ENCODE results near the gene CDKN1C. TPM values are rescaled to one million over a fixed set of nuclear protein-coding genes. Genes with fewer than 3 reads are reported as not detected.

Gene CDKN1C
- total and polyA plus RNA-seq, 2 donors: 13.1 to 23.8 TPM

GRCh38 chr11:2903672-2904011 is 18.1 kb upstream of the CDKN1C start:
- no peak overlapping the region for H3K4me3 ChIP-seq (ENCODE audit: low read length in 2 of 2)
- H3K36me3 ChIP-seq (ENCODE audit: control insufficient read depth in 2 of 2, insufficient read depth in 2 of 2, low read length in 1 of 2): no peaks in the 10 kb centered on the region
- peaks cover 6 to 21% of the 10 kb centered on the region in 2 donors for H3K4me1 ChIP-seq (ENCODE audit: control insufficient read depth in 2 of 2, insufficient read depth in 2 of 2, low read length in 2 of 2)
- DNase-seq (ENCODE audit: low read depth in 6 of 9, low spot score in 9 of 9): no peak
- no peak overlapping the region for H3K27ac ChIP-seq (ENCODE audit: low read depth in 1 of 2, low read length in 1 of 2)
- H3K27me3 ChIP-seq (ENCODE audit: control insufficient read depth in 2 of 2, insufficient read depth in 1 of 2, low read length in 1 of 2): peaks cover 0 to 23% of the 10 kb centered on the region in 2 donors
- 96% methylated on average over 7 of the region's 7 CpGs for WGBS
- H3K9me3 ChIP-seq (ENCODE audit: control insufficient read depth in 2 of 2, insufficient read depth in 1 of 2, low read length in 1 of 2): peaks cover 0 to 11% of the 10 kb centered on the region in 2 donors

GRCh38 chr11:2902784-2903671 is 17.5 kb upstream of the CDKN1C start:
- Histone ChIP-seq H3K27ac (ENCODE audit: low read depth in 1 of 2, low read length in 1 of 2) (no peak overlapping the region), H3K27me3 (ENCODE audit: control insufficient read depth in 2 of 2, insufficient read depth in 1 of 2, low read length in 1 of 2) (peaks cover 0 to 19% of the 10 kb centered on the region in 2 donors), H3K36me3 (ENCODE audit: control insufficient read depth in 2 of 2, insufficient read depth in 2 of 2, low read length in 1 of 2) (no peaks in the 10 kb centered on the region), H3K9me3 (ENCODE audit: control insufficient read depth in 2 of 2, insufficient read depth in 1 of 2, low read length in 1 of 2) (peaks cover 0 to 11% of the 10 kb centered on the region in 2 donors), H3K4me3 (ENCODE audit: low read length in 2 of 2) (peak overlapping the region; percentile 56 to 65), H3K4me1 (ENCODE audit: control insufficient read depth in 2 of 2, insufficient read depth in 2 of 2, low read length in 2 of 2) (peaks cover 6 to 27% of the 10 kb centered on the region in 2 donors)
- WGBS: 88% methylated on average over 23 of the region's 23 CpGs
- no peak for DNase-seq (ENCODE audit: low read depth in 6 of 9, low spot score in 9 of 9)

GRCh38 chr11:2901854-2902783 is 16.5 kb upstream of the CDKN1C start:
- H3K9me3 ChIP-seq (ENCODE audit: control insufficient read depth in 2 of 2, insufficient read depth in 1 of 2, low read length in 1 of 2): peaks cover 0 to 6% of the 10 kb centered on the region in 2 donors
- peaks cover 6 to 27% of the 10 kb centered on the region in 2 donors for H3K4me1 ChIP-seq (ENCODE audit: control insufficient read depth in 2 of 2, insufficient read depth in 2 of 2, low read length in 2 of 2)
- peak overlapping the region; percentile 56 to 65 for H3K4me3 ChIP-seq (ENCODE audit: low read length in 2 of 2)
- H3K36me3 ChIP-seq (ENCODE audit: control insufficient read depth in 2 of 2, insufficient read depth in 2 of 2, low read length in 1 of 2): no peaks in the 10 kb centered on the region
- H3K27ac ChIP-seq (ENCODE audit: low read depth in 1 of 2, low read length in 1 of 2): peak overlapping the region; percentile 43 to 68
- peak; percentile 68 to 95 (median 86) for DNase-seq (ENCODE audit: low read depth in 6 of 9, low spot score in 9 of 9)
- WGBS: 5% methylated on average over 58 of the region's 58 CpGs
- peaks cover 0 to 9% of the 10 kb centered on the region in 2 donors for H3K27me3 ChIP-seq (ENCODE audit: control insufficient read depth in 2 of 2, insufficient read depth in 1 of 2, low read length in 1 of 2)

- H3K4me3 ChIP-seq (ENCODE audit: low read length in 2 of 2): peak overlapping the region in 1 of 2 donors; percentile 56
- peaks cover 0 to 4% of the 10 kb centered on the region in 2 donors for H3K9me3 ChIP-seq (ENCODE audit: control insufficient read depth in 2 of 2, insufficient read depth in 1 of 2, low read length in 1 of 2)
- 97% methylated on average over 16 of the region's 16 CpGs for WGBS
- H3K4me1 ChIP-seq (ENCODE audit: control insufficient read depth in 2 of 2, insufficient read depth in 2 of 2, low read length in 2 of 2): peaks cover 6 to 27% of the 10 kb centered on the region in 2 donors
- DNase-seq (ENCODE audit: low read depth in 6 of 9, low spot score in 9 of 9): no peak
- no peak overlapping the region for H3K27ac ChIP-seq (ENCODE audit: low read depth in 1 of 2, low read length in 1 of 2)
- H3K27me3 ChIP-seq (ENCODE audit: control insufficient read depth in 2 of 2, insufficient read depth in 1 of 2, low read length in 1 of 2): peaks cover 0 to 8% of the 10 kb centered on the region in 2 donors
- H3K36me3 ChIP-seq (ENCODE audit: control insufficient read depth in 2 of 2, insufficient read depth in 2 of 2, low read length in 1 of 2): no peaks in the 10 kb centered on the region
These were observed 15.7 kb upstream of the CDKN1C start for GRCh38 chr11:2901196-2901796.

GRCh38 chr11:2899080-2899783 is 13.7 kb upstream of the CDKN1C start:
- peaks cover 0 to 8% of the 10 kb centered on the region in 2 donors for H3K27me3 ChIP-seq (ENCODE audit: control insufficient read depth in 2 of 2, insufficient read depth in 1 of 2, low read length in 1 of 2)
- WGBS: 73% methylated on average over 13 of the region's 13 CpGs
- H3K27ac ChIP-seq (ENCODE audit: low read depth in 1 of 2, low read length in 1 of 2): peak overlapping the region in 1 of 2 donors; percentile 32
- no peaks in the 10 kb centered on the region for H3K9me3 ChIP-seq (ENCODE audit: control insufficient read depth in 2 of 2, insufficient read depth in 1 of 2, low read length in 1 of 2)
- H3K4me3 ChIP-seq (ENCODE audit: low read length in 2 of 2): no peak overlapping the region
- no peak for DNase-seq (ENCODE audit: low read depth in 6 of 9, low spot score in 9 of 9)
- no peaks in the 10 kb centered on the region for H3K36me3 ChIP-seq (ENCODE audit: control insufficient read depth in 2 of 2, insufficient read depth in 2 of 2, low read length in 1 of 2)
- peaks cover 6 to 27% of the 10 kb centered on the region in 2 donors for H3K4me1 ChIP-seq (ENCODE audit: control insufficient read depth in 2 of 2, insufficient read depth in 2 of 2, low read length in 2 of 2)

GRCh38 chr11:2898366-2899079 is 12.9 kb upstream of the CDKN1C start:
- H3K4me1 ChIP-seq (ENCODE audit: control insufficient read depth in 2 of 2, insufficient read depth in 2 of 2, low read length in 2 of 2): peaks cover 6 to 27% of the 10 kb centered on the region in 2 donors
- WGBS: 58% methylated on average over 12 of the region's 12 CpGs

GRCh38 chr11:2897048-2897447 is 11.5 kb upstream of the CDKN1C start:
- H3K36me3 ChIP-seq (ENCODE audit: control insufficient read depth in 2 of 2, insufficient read depth in 2 of 2, low read length in 1 of 2): no peaks in the 10 kb centered on the region
- H3K4me1 ChIP-seq (ENCODE audit: control insufficient read depth in 2 of 2, insufficient read depth in 2 of 2, low read length in 2 of 2): peaks cover 5 to 29% of the 10 kb centered on the region in 2 donors
- H3K4me3 ChIP-seq (ENCODE audit: low read length in 2 of 2): no peak overlapping the region
- no peak overlapping the region for H3K27ac ChIP-seq (ENCODE audit: low read depth in 1 of 2, low read length in 1 of 2)
- DNase-seq (ENCODE audit: low read depth in 6 of 9, low spot score in 9 of 9): no peak
- H3K9me3 ChIP-seq (ENCODE audit: control insufficient read depth in 2 of 2, insufficient read depth in 1 of 2, low read length in 1 of 2): no peaks in the 10 kb centered on the region
- WGBS: 93% methylated on average over 6 of the region's 6 CpGs
- H3K27me3 ChIP-seq (ENCODE audit: control insufficient read depth in 2 of 2, insufficient read depth in 1 of 2, low read length in 1 of 2): peaks cover 0 to 7% of the 10 kb centered on the region in 2 donors

More at GRCh38 chr11:2898366-2899079, 12.9 kb upstream of the CDKN1C start:
- Histone ChIP-seq H3K27me3 (ENCODE audit: control insufficient read depth in 2 of 2, insufficient read depth in 1 of 2, low read length in 1 of 2) (peaks cover 0 to 8% of the 10 kb centered on the region in 2 donors), H3K36me3 (ENCODE audit: control insufficient read depth in 2 of 2, insufficient read depth in 2 of 2, low read length in 1 of 2) (no peaks in the 10 kb centered on the region), H3K9me3 (ENCODE audit: control insufficient read depth in 2 of 2, insufficient read depth in 1 of 2, low read length in 1 of 2) (no peaks in the 10 kb centered on the region), H3K4me3 (ENCODE audit: low read length in 2 of 2) (no peak overlapping the region), H3K27ac (ENCODE audit: low read depth in 1 of 2, low read length in 1 of 2) (no peak overlapping the region)
- peak in 1 of 9 donors; percentile 44 for DNase-seq (ENCODE audit: low read depth in 6 of 9, low spot score in 9 of 9)

GRCh38 chr11:2896047-2896446 is 10.5 kb upstream of the CDKN1C start:
- 95% methylated on average over 9 of the region's 9 CpGs for WGBS

More at GRCh38 chr11:2896047-2896446, 10.5 kb upstream of the CDKN1C start:
- Histone ChIP-seq H3K27me3 (ENCODE audit: control insufficient read depth in 2 of 2, insufficient read depth in 1 of 2, low read length in 1 of 2) (peaks cover 0 to 4% of the 10 kb centered on the region in 2 donors), H3K4me3 (ENCODE audit: low read length in 2 of 2) (no peak overlapping the region), H3K27ac (ENCODE audit: low read depth in 1 of 2, low read length in 1 of 2) (no peak overlapping the region), H3K4me1 (ENCODE audit: control insufficient read depth in 2 of 2, insufficient read depth in 2 of 2, low read length in 2 of 2) (peaks cover 13 to 34% of the 10 kb centered on the region in 2 donors), H3K36me3 (ENCODE audit: control insufficient read depth in 2 of 2, insufficient read depth in 2 of 2, low read length in 1 of 2) (no peaks in the 10 kb centered on the region), H3K9me3 (ENCODE audit: control insufficient read depth in 2 of 2, insufficient read depth in 1 of 2, low read length in 1 of 2) (no peaks in the 10 kb centered on the region)
- DNase-seq (ENCODE audit: low read depth in 6 of 9, low spot score in 9 of 9): no peak

Data from thymus (tissue), 11 donors.